GM23248 (cell line): ENCODE results near the gene ZNF22.

Source experiments
- EZH2 ChIP-seq: fragments of 200-600 bp; sonication (generic); IDR thresholded peaks from 2 replicates; pipeline ENCODE4 v1.6.1; 2018; ENCODE audit warnings: antibody characterized with exemption, mild to moderate bottlenecking; ENCODE audit not compliant: insufficient read depth, poor library complexity, severe bottlenecking
- EZH2phosphoT487 ChIP-seq: fragments of 200-600 bp; sonication (generic); IDR thresholded peaks from 2 replicates; pipeline ENCODE4 v1.6.1; 2018; ENCODE audit warnings: antibody characterized with exemption, moderate library complexity, mild to moderate bottlenecking, low read depth; ENCODE audit not compliant: insufficient read depth

GRCh38 chr10:44951576-44952226 is 49.0 kb upstream of the ZNF22 start:
- TF ChIP-seq EZH2 = no peak
- no peak for TF ChIP-seq EZH2phosphoT487
